ENCODE measurements around the gene PSMC5. TPM values are rescaled to one million over a fixed set of nuclear protein-coding genes. Genes with fewer than 3 reads are reported as not detected.
A peak's percentile ranks its signal among the peaks of the same experiment; 100 is the strongest.

The PSMC5 gene
- total RNA-seq, 3 donors from 2014 or later = 272 to 298 (median 280) TPM

DNA sequence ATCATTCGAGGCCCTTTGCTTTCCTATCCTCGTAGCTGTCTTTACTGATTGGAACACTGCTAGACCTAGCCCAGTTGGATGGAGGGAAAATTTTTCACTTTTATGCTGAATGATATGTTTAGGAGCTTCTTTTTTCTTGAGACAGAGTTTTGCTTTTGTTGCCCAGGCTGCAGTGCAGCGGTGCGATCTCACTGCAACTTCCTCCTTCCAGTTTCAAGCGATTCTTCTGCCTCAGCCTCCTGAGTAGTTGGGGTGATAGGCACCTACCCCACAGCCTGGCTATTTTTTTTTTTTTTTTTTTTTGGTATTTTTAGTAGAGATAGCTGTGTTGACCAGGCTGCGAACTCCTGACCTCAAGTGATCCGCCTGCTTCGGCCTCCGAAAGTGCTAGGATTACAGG lies 17.3 kb upstream of the PSMC5 start:
- Mint-ChIP-seq H3K27me3 (ENCODE audit: low read depth) (no peaks in the 10 kb centered on the region), H3K4me3 (no peak overlapping the region), H3K9me3 (no peaks in the 10 kb centered on the region), H3K4me1 (ENCODE audit: low read depth) (peaks cover 2% of the 10 kb centered on the region), H3K36me3 (ENCODE audit: insufficient read depth) (peaks cover 62% of the 10 kb centered on the region)
- ATAC-seq (no peak), DNase-seq (no peak)

- no peak overlapping the region for H3K4me3 Mint-ChIP-seq
- ATAC-seq (no peak), DNase-seq (no peak)
- peaks cover 3% of the 10 kb centered on the region for H3K4me1 Mint-ChIP-seq (ENCODE audit: low read depth)
- no peaks in the 10 kb centered on the region for H3K27me3 Mint-ChIP-seq (ENCODE audit: low read depth)
- H3K36me3 Mint-ChIP-seq (ENCODE audit: insufficient read depth) = peaks cover 52% of the 10 kb centered on the region
- no peaks in the 10 kb centered on the region for H3K9me3 Mint-ChIP-seq
Observed at GRCh38 chr17:63816123-63816522, 11.1 kb upstream of the PSMC5 start.

DNA sequence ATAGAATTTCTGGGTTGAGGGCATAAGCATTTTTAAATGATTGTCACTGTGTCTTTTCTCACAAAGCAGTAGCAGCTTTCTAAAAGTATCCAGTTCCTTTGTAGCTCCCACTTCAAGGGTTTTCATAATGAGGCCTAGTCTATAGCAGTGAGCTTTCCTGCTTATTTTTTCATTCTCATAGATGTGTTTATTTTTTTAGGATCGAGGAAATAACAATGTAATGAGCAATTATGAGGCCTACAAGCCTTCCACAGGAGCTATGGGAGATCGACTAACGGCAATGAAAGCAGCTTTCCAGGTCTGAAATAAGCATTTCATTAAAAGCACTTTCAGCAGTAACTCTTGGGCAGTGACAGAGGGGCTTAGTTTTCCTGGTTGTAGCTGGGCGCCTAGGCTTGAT lies 10.6 kb upstream of the PSMC5 start:
- H3K4me1 Mint-ChIP-seq (ENCODE audit: low read depth) = peaks cover 6% of the 10 kb centered on the region
- H3K27me3 Mint-ChIP-seq (ENCODE audit: low read depth) = no peaks in the 10 kb centered on the region
- ATAC-seq (no peak), DNase-seq (no peak)
- H3K4me3 Mint-ChIP-seq = no peak overlapping the region
- no peaks in the 10 kb centered on the region for H3K9me3 Mint-ChIP-seq
- peaks cover 51% of the 10 kb centered on the region for H3K36me3 Mint-ChIP-seq (ENCODE audit: insufficient read depth)

DNA sequence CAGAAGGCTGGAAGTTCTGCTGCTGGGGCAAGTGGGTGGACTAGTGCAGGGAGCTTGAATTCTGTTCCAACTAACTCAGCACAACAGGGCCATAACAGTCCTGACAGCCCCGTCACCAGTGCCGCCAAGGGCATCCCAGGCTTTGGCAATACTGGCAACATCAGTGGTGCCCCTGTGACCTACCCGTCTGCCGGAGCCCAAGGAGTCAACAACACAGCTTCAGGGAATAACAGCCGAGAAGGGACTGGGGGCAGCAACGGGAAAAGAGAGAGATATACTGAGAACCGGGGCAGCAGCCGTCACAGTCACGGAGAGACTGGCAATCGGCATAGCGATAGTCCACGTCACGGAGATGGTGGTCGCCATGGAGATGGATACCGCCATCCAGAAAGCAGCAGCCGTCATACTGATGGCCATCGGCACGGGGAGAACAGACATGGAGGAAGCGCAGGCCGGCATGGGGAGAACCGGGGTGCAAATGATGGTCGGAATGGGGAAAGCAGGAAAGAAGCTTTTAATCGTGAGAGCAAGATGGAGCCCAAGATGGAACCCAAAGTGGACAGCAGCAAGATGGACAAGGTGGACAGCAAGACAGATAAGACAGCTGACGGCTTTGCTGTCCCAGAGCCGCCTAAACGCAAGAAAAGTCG lies 9.4 kb upstream of the PSMC5 start:
- no peak for DNase-seq
- Mint-ChIP-seq H3K36me3 (ENCODE audit: insufficient read depth) (peaks cover 52% of the 10 kb centered on the region), H3K4me3 (no peak overlapping the region), H3K27me3 (ENCODE audit: low read depth) (no peaks in the 10 kb centered on the region), H3K9me3 (no peaks in the 10 kb centered on the region), H3K4me1 (ENCODE audit: low read depth) (peaks cover 12% of the 10 kb centered on the region)
- no peak for ATAC-seq

DNA sequence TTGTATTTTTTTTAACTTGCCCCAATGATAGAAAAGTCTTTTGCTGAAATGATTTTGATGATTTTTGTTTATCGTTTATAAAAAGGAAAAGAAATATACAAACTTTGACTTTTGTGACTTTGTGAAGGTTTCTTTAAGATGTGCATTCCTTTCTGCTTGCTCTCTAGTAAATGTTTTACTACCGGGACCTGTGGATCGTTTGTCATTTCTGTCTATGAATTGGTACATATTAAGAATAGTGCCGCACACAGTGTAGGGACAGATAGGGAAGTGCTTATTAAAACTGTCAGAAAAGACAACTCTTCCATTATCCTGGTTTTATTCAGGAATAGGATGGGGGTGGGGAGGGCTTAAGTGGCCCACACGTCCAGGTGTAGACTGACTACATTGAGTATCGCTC lies 8.1 kb upstream of the PSMC5 start:
- Mint-ChIP-seq H3K4me3 (no peak overlapping the region), H3K9me3 (no peaks in the 10 kb centered on the region), H3K27me3 (ENCODE audit: low read depth) (no peaks in the 10 kb centered on the region), H3K4me1 (ENCODE audit: low read depth) (peaks cover 22% of the 10 kb centered on the region), H3K36me3 (ENCODE audit: insufficient read depth) (peaks cover 55% of the 10 kb centered on the region)
- no peak for ATAC-seq
- no peak for DNase-seq

DNA sequence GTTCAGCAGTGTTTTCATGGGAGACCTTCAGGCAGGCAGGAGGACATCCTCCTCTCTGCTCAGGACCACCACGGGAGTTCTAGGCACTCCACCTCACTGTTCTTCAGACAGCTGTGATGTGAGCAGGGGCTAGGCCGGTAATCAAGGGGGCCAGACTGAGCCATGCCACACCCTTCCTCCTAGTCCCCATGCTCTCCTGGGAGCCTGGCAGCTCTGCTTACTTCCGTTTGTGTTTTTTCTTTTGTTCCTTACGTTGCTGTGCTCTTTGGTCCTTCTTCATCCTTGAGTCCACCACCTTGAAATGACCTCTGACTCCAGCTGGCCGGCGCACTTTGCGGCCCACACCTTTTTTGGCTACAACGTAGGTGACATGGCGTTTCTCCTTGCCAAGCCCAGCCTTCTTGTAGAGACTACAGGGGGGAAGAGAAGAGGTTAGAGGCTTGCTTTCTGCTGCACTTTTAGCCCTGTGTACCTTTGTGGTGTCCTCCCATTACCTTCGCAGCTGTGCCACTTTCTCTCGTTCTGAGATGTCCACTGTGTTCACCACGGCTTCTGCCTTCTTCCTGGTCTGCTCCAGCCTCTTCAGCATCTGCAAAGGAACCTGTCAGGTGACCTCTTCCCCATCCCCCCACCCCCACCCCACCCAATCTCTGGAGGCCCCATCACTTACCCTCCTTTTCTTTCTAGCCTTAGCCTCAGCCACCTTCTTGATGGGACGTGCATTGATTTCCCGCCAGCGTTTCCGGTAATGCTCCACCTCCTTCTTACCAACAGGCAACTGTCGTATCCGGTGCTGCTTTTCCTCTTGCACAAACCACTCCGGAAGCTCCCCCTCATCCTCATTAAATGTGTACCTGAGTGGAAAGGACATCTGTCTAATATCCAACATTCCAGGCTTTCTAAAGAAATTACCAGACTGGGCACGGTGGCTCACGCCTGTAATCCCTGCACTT lies 7.4 kb upstream of the PSMC5 start:
- Mint-ChIP-seq H3K36me3 (ENCODE audit: insufficient read depth) (peaks cover 61% of the 10 kb centered on the region), H3K4me3 (peak overlapping the region; percentile 25), H3K4me1 (ENCODE audit: low read depth) (peaks cover 28% of the 10 kb centered on the region), H3K27me3 (ENCODE audit: low read depth) (no peaks in the 10 kb centered on the region), H3K9me3 (no peaks in the 10 kb centered on the region)
- no peak for ATAC-seq
- no peak for DNase-seq

GRCh38 chr17:63820963-63821561 lies 6.2 kb upstream of the PSMC5 start:
- ATAC-seq (no peak), DNase-seq (no peak)
- Mint-ChIP-seq H3K36me3 (ENCODE audit: insufficient read depth) (peaks cover 60% of the 10 kb centered on the region), H3K4me3 (no peak overlapping the region), H3K9me3 (no peaks in the 10 kb centered on the region), H3K4me1 (ENCODE audit: low read depth) (peaks cover 35% of the 10 kb centered on the region), H3K27me3 (ENCODE audit: low read depth) (no peaks in the 10 kb centered on the region)

- peaks cover 43% of the 10 kb centered on the region for H3K4me1 Mint-ChIP-seq (ENCODE audit: low read depth)
- no peak for ATAC-seq
- H3K36me3 Mint-ChIP-seq (ENCODE audit: insufficient read depth) = peaks cover 59% of the 10 kb centered on the region
- H3K27me3 Mint-ChIP-seq (ENCODE audit: low read depth) = no peaks in the 10 kb centered on the region
- H3K9me3 Mint-ChIP-seq = no peaks in the 10 kb centered on the region
- no peak for DNase-seq
- peak overlapping the region; percentile 12 for H3K4me3 Mint-ChIP-seq
Observed at GRCh38 chr17:63821804-63822203, 5.4 kb upstream of the PSMC5 start.

- peaks cover 44% of the 10 kb centered on the region for H3K4me1 Mint-ChIP-seq (ENCODE audit: low read depth)
- peaks cover 60% of the 10 kb centered on the region for H3K36me3 Mint-ChIP-seq (ENCODE audit: insufficient read depth)
- no peaks in the 10 kb centered on the region for H3K27me3 Mint-ChIP-seq (ENCODE audit: low read depth)
- no peaks in the 10 kb centered on the region for H3K9me3 Mint-ChIP-seq
- ATAC-seq = no peak
- DNase-seq = no peak
- H3K4me3 Mint-ChIP-seq = no peak overlapping the region
Observed at GRCh38 chr17:63822537-63822936, 4.7 kb upstream of the PSMC5 start.

DNA sequence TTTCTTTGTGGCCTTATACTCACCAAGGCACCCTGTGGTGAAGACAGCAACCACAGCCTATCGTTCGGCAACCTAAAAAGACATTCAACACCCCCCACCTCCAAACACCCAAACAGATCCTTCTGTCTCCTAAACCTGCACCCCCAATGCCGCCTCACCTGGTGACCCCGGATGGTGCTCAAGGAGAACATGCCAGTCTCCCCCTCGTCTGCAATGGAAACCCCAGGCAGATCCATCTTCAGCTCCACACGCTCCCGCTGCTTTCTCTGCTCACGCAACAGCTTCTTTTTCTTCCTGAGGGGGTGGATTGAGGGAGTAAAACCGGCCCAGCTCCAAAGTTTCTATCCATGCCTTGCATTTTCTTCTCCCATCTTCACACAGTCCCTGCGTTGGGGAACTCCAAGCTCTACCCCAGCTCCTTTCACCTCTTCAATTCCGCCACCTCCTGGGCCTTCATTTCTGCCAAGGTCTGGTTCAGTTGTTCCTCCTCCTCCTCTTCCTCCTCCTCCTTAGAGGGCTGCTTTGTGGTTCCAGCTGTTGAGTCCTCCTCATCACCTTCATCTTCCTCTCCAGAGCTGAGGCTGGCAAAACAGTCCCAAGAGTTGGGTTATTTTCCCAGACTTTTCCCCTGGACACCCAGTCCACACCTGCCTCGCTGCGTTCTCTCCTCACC lies 3.4 kb upstream of the PSMC5 start:
- peaks cover 62% of the 10 kb centered on the region for H3K36me3 Mint-ChIP-seq (ENCODE audit: insufficient read depth)
- ATAC-seq = no peak
- DNase-seq = no peak
- peak overlapping the region; percentile 33 for H3K4me3 Mint-ChIP-seq
- no peaks in the 10 kb centered on the region for H3K27me3 Mint-ChIP-seq (ENCODE audit: low read depth)
- H3K9me3 Mint-ChIP-seq = no peaks in the 10 kb centered on the region
- peaks cover 51% of the 10 kb centered on the region for H3K4me1 Mint-ChIP-seq (ENCODE audit: low read depth)

GRCh38 chr17:63824362-63824761 lies 2.9 kb upstream of the PSMC5 start:
- Mint-ChIP-seq H3K4me3 (peak overlapping the region; percentile 33), H3K27me3 (ENCODE audit: low read depth) (no peaks in the 10 kb centered on the region), H3K36me3 (ENCODE audit: insufficient read depth) (peaks cover 64% of the 10 kb centered on the region), H3K9me3 (no peaks in the 10 kb centered on the region), H3K4me1 (ENCODE audit: low read depth) (peaks cover 54% of the 10 kb centered on the region)
- DNase-seq (no peak), ATAC-seq (no peak)

DNA sequence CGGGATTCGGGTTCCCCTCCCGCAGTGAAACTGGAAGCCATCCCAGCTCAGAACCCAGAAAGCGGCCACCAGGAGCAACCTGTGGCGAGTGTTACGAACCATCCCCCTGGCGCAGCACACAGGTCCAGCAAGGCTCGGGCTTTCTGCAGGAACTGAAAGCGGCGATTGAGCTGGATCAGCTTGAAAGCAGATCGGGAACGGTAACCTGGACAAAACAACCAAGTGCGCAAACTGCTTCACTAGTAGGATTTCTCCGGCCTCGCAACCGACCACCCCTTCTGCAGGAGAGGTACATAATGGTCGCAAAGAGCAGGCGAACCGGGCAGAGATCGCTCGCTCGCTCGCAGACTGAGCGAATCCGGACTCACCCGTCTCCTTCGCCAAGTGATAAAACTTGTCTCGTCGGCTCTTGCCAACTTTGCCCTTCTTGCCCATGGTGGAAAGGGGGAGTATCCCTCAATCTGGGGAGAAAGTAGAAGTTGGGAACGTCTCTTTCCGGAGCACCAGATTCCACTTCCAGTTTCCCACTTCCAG lies 696 bp upstream of the PSMC5 start:
- peak overlapping the region; percentile 99 for H3K4me3 Mint-ChIP-seq
- H3K27me3 Mint-ChIP-seq (ENCODE audit: low read depth) = no peaks in the 10 kb centered on the region
- ATAC-seq (peak; percentile 2 to 3), DNase-seq (no peak)
- no peaks in the 10 kb centered on the region for H3K9me3 Mint-ChIP-seq
- H3K36me3 Mint-ChIP-seq (ENCODE audit: insufficient read depth) = peaks cover 71% of the 10 kb centered on the region
- peaks cover 73% of the 10 kb centered on the region for H3K4me1 Mint-ChIP-seq (ENCODE audit: low read depth)

- peak overlapping the region; percentile 99 for H3K4me3 Mint-ChIP-seq
- ATAC-seq = no peak
- H3K36me3 Mint-ChIP-seq (ENCODE audit: insufficient read depth) = peaks cover 69% of the 10 kb centered on the region
- no peaks in the 10 kb centered on the region for H3K9me3 Mint-ChIP-seq
- no peaks in the 10 kb centered on the region for H3K27me3 Mint-ChIP-seq (ENCODE audit: low read depth)
- H3K4me1 Mint-ChIP-seq (ENCODE audit: low read depth) = peaks cover 77% of the 10 kb centered on the region
- DNase-seq = no peak
Observed at GRCh38 chr17:63827801-63828221, 580 bp downstream of the PSMC5 start.

- Mint-ChIP-seq H3K36me3 (ENCODE audit: insufficient read depth) (peaks cover 66% of the 10 kb centered on the region), H3K4me3 (peak overlapping the region; percentile 99), H3K4me1 (ENCODE audit: low read depth) (peaks cover 74% of the 10 kb centered on the region), H3K27me3 (ENCODE audit: low read depth) (no peaks in the 10 kb centered on the region), H3K9me3 (no peaks in the 10 kb centered on the region)
- no peak for ATAC-seq
- no peak for DNase-seq
Observed at GRCh38 chr17:63828936-63829335, 1.7 kb downstream of the PSMC5 start.

Data from activated T-cell treated with anti-CD3 and anti-CD28 coated beads, Interleukin-2, amount 50 U/mL, for 4 hours (primary cell).